Measurements from ENCODE around the gene LRRC73.

DNA sequence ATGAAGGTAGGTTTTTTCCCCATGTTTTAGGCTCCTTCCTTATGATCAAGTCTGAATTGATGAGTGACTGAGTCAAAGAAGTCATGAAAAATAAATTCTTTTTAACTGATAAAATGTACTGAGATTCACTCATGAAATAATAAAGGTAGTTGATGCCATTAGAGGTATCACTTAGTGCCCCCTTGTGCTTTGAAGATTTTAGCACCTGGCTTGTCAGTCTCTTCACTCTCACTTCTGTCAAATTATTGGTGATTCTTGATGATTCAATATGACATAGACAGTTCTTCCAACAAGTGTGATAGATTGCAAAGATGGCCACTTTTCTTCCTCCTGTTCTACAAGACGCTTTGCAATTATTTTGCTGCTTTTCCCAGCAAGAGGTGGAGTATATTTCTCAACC, 50.6 kb downstream of the LRRC73 start:
- TF ChIP-seq EP300 (IDR thresholded peaks at IDR 0.05; ENCODE audit: borderline replicate concordance) = no peak
- TF ChIP-seq, protein P1, sequence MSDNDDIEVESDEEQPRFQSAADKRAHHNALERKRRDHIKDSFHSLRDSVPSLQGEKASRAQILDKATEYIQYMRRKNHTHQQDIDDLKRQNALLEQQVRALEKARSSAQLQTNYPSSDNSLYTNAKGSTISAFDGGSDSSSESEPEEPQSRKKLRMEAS (IDR thresholded peaks at IDR 0.05) = no peak
- no peak for TF ChIP-seq EGR1 (IDR thresholded peaks at IDR 0.05)
- TF ChIP-seq YY1 (IDR thresholded peaks at IDR 0.05; ENCODE audit: low read depth) = no peak
- TF ChIP-seq CEBPB (IDR thresholded peaks at IDR 0.05) = no peak
